Mammary epithelial cell (primary cell): ENCODE results near the gene CYTH3.

Source experiments
- CTCF ChIP-seq, 2 donors: IDR thresholded peaks in 1 of 2; conservative IDR thresholded peaks in 1 of 2; 2 replicates each; pipeline ENCODE4 v1.5.1; 2011 to 2012; ENCODE audit warnings: inconsistent platforms in 2 of 2, low read length in 2 of 2, mild to moderate bottlenecking in 2 of 2, control low read depth in 1 of 2, low read depth in 1 of 2; ENCODE audit not compliant: insufficient read depth in 1 of 2; ENCODE audit errors: extremely low read depth in 1 of 2
- EZH2 ChIP-seq: IDR thresholded peaks from 2 replicates; pipeline ENCODE4 v1.6.1; 2012; ENCODE audit warnings: low read length, inconsistent platforms, borderline replicate concordance

- no peak for TF ChIP-seq CTCF (conservative IDR thresholded peaks at IDR 0.05 in 1 of 2, IDR thresholded peaks at IDR 0.05 in 1 of 2; ENCODE audit: extremely low read depth in 1 of 2, insufficient read depth in 1 of 2, low read depth in 1 of 2, low read length in 2 of 2)
- no peak for TF ChIP-seq EZH2
Measured at GRCh38 chr7:6136475-6136874, 135.9 kb downstream of the CYTH3 start.
